Sigmoid colon (tissue), 4 donors: Measurements from ENCODE around the gene PTX4.

Source experiments
- CTCF ChIP-seq, 4 experiments: fragments of 450-650 bp in 3 of 4; fragments of 200-600 bp in 1 of 4; IDR thresholded peaks; one replicate each; pipeline ENCODE4 v1.5.1; 2016 to 2019; ENCODE audit warnings: antibody characterized with exemption in 4 of 4, mild to moderate bottlenecking in 3 of 4, moderate library complexity in 2 of 4
- EP300 ChIP-seq, 4 donors: sonication (generic); formaldehyde crosslinking; IDR thresholded peaks; one replicate each; pipeline ENCODE4 v1.6.1; 2017; ENCODE audit warnings: antibody characterized with exemption in 4 of 4
- POLR2A ChIP-seq, 2 donors: fragments of 450-650 bp; IDR thresholded peaks; one replicate each; pipeline ENCODE4 v1.6.1; 2016; ENCODE audit warnings: antibody characterized with exemption in 2 of 2, mild to moderate bottlenecking in 2 of 2, moderate library complexity in 2 of 2

- no peak for TF ChIP-seq CTCF (IDR thresholded peaks at IDR 0.05)
- no peak for TF ChIP-seq POLR2A (IDR thresholded peaks at IDR 0.05)
- no peak for TF ChIP-seq EP300 (IDR thresholded peaks at IDR 0.05)
Observed at GRCh38 chr16:1451702-1452392, 36.9 kb downstream of the PTX4 start.
